SKM-1 (cell line): Measurements from ENCODE around the gene CFAP206.
"Not testable (repeated sequence)": the region's sequence is repeated elsewhere in the genome, so short reads cannot be mapped to it uniquely, and the experiment has no call there.

ENCODE experiments used
- DNase-seq: peaks from one replicate; lab custom pipeline; 2025; ENCODE audit not compliant: unreplicated experiment; lab: John Stamatoyannopoulos, UW

Gene CFAP206

DNA sequence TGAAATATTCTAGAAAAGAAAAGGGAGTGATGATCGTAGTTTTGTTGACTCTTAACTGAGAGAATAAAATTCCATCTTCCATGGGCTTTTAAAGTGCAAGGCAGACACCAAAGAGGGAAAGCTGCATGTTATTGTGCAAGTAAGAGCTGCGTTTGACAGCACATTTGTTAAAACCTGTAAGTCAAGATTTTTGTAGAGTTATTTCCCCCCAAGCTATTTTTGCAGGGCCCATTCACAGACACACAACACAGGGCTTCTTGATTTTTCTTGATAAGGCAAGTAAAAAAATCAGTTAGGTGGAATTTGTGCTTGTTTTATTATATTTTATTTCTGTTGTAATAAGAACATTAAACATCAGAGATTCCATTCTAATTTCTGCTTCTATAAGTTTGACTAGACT, 13.8 kb downstream of the CFAP206 start:
- no peak for DNase-seq

DNA sequence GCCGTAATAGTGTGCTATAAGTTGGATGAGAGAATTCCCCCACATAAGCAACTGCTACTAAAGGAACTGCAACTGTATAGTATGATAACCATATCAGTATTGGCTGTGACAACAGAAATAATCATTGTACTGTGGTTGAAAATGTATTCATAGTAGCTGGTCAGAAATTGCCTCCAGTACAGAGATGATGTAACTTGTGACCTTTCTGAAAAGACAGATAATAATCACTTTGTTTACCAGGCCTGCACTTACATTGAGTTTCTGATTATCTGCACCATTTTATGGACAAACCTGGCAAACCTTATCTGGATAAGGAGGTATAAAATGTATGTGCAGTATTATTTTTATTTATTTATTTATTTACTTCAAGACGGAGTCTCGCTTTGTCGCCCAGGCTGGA, 19.0 kb downstream of the CFAP206 start:
- no peak for DNase-seq

DNA sequence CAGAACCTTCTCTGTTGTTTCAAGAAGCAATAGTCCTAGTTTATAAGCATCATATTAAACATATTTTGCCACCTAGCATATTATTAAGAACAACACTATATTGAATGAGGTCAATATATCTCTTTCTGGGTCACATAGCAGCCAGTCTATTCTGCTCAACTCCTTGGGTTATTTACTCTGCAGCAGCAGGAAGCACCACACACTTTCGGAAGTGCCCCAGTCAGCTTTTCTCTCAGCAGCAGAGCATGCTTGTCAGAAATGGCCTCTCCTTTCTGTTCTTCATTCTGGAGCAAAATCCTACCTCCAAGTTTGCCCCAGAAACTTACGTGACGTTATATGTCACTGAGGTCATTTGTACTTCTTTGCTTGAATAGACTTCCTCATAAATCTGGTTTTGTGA, 22.7 kb downstream of the CFAP206 start:
- no peak for DNase-seq

DNA sequence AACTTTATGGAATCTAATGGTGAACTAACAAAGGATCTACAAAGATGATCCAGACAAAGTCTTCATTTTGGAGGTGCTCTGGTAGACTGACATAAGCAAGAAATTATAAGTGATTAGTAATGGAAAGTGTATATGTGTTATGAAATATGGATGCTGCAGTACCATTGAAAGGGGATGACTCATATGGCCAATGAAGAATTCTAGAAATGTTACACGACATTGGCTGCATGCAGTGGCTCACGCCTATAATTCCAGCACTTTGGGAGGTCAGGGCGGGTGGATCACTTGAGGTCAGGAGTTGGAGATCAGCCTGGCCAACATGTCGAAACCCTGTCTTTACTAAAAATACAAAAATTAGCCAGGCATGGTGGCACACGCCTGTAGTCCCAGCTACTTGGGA, 23.5 kb downstream of the CFAP206 start:
- DNase-seq: no peak

DNA sequence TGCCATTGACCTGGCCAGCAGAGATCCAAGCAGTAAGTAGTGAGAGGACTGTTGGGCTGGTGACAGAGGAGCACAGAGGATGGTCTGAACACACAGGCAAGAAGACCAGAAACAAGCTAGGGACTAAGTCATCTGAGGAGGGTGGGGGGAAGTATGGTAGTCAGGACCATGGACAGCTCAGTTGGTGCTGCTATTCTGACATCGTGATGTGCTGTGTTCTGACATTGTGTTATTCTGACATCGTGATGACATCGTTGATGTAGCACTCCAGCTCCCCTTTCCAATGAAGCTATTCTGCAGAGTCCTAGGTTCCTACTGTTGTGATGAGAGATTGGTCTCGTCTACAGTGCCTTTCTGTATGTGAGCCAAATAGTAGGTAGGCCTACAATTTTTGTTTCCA, 28.7 kb downstream of the CFAP206 start:
- peak; percentile 1 for DNase-seq

DNA sequence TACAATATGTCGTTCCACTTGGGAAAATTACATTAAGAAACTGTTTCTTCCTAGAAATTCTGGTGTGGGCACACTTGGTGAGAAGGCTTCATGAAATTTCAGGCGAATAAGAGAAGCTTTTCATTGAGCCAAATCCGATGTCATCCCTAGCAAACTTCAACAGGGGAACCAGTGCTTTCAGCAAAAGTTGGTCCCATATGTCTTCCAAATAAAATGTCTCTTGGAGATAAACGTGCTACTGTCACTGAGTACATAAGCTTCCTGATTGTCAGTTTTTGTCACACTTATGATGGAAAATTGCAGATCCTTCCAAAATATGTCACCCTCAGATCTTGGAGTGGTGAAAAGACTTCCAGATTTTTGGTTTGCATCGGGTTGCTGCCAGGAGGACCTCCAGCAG, 33.9 kb downstream of the CFAP206 start:
- no peak for DNase-seq

DNA sequence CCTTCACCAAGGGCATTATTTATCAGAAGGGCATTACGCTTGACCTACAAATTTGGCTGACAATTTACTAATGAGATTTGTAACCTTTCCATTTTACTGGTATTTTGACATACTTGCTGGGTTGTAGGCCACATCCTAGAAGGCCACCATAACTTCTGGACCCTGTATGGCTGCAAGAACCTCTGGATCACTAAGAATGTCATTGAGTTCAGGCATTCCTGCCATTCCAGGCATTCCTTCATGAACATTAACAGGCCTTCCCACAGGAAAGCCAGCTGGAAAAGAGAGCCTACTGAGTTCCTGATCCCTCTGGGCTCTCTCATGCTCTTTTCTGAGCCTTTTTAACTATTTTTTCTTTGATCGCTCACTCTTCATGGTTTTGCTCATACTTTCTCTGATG, 36.6 kb downstream of the CFAP206 start:
- no peak for DNase-seq

DNA sequence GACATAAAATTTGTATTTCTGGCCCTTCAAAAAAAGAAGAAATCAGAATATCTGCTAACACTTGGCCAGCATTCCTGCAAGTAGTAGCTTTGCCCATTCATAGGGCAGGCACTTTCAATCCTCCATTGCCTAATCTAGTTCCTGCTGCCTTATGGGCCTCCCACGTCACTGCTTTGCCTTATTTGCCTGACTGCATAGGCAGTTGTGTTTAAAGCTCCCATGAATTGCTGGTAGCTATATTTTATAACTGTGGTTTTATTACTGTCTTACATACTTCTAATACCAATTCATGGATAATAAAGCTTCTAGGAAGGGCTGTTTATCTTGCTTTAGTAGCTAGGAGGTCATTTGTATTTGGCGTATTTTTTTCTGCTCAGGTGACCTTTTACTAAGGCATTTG, 57.3 kb downstream of the CFAP206 start:
- no peak for DNase-seq

DNA sequence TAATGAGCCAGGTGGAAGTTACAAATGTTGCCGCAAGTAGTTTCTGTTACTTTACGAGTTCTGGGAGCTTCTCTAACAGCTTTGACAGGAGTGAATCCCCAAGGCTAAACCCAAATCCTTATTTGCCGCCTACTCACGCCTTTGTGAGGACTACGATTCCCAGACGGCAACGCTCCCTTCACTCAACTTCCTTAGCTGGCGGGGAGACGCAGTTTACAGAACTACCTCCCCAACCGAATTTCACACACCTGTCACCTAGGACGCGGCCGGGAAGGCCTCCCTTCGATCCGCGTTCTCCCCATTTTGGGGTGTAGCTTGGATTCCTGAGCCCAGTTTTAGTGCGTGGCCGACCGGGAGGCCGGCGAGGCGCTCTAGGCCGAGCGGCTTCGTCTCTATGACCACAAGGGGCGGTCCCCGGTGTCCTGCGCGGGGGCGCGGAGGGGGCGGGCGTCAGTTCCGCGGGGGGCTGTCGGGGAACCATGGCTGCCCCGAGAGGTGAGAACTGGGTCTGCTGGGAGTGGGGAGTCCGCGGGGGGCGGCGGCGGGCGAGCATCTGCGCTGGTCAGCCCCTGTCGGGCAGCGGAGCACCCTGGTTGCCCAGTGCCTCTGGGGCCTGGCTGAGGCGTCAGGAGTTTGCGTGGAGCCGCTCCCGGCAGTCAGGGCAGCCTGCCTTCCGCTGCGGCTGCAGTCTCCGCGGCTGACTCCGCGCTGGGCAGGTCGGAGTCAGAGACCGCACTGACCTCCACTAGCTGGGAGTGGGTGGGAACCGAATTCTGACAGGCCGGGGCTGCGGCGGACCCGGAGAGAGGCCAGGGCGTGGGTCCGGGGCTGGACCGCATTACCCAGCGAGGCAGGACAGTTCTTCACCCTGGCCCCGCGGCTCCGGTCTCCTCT, 65.0 kb downstream of the CFAP206 start, which contains the start of gene SLC35A1:
Gene SLC35A1, plus strand, starts transcription at position 450 of the 894 bp plus-strand sequence. Its CDS starts 30 bp downstream, at position 480.
- DNase-seq: peak; percentile 79

DNA sequence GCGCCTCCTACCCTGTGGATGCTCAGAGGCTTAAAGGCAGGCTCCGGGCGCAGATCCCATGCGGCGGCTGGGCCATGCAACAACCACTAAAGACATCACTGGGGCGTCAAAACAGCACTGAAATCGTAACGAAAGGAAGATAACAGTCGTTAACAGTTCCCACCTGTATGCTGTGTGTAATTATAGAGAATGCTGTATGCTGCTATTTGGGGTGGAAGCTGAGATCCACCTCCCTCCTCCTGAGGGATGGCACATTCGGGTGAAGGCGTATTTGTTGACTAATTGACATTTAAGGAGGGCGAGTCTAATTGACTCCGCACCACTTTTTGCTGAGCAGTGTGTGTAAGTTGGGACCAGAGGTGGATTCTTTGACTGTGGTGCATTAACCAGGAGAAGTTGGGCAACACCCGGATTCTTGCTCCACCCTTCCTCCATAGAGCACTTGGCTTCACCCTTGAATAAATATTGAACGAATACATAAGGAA, 65.7 kb downstream of the CFAP206 start:
- peak; percentile 10 for DNase-seq

DNA sequence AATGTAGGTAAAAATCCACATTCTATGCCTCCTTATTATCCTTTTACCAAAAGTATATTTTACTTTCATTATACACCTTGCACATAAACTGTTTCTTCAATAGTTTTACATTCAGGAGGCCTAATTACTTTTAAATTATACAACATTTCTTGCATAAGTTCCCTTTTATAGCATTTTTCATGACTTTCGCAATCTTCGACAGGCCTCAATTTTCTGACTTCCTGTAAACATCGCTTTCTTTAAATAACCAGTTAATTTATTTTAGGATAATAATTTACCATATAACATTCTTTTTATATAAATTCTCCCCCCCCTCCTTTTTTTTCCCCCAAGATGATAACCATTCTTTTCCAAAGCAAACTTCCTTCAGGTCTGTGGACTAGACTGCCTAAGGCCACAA, 74.2 kb downstream of the CFAP206 start:
- DNase-seq: peak; percentile 28

DNA sequence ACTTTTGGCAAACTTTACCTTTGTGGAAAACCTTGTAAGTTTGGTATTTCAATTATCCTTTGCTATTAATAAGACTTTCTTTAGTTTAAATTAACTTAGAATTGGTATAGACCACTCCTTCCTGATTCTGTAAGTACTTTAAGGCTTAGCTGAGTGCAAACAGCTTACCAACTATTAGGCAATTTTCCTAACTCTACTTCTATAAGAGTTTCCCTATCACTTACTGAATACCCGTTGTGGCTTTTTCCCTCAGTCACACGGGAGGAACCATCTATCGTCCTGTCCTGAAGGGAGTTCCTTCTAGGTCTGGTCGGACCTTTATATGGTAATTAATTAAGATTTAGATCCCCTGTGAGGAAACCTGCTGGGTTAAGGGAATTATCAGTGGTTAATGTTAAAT, 74.6 kb downstream of the CFAP206 start:
- DNase-seq: peak; percentile 78

DNA sequence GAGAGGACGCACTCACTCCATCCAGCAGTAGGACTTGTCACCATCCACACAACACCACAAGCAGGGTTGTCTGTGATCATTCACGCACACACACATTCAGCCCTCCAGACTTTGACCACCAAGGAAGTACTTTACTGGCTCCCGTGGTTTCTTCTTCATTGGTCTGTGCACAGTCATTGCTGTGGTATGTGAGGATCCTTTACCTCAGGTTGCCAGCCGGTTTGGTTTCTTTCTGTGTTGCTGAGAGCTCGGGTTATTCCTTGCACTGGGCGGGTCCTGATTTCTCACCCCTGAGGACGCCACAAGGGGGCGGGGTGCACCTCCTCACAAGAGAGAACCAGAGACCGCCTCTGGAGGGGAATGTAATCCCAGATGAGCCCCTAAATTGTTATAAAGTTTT, 76.2 kb downstream of the CFAP206 start:
- DNase-seq: peak; percentile 32

DNA sequence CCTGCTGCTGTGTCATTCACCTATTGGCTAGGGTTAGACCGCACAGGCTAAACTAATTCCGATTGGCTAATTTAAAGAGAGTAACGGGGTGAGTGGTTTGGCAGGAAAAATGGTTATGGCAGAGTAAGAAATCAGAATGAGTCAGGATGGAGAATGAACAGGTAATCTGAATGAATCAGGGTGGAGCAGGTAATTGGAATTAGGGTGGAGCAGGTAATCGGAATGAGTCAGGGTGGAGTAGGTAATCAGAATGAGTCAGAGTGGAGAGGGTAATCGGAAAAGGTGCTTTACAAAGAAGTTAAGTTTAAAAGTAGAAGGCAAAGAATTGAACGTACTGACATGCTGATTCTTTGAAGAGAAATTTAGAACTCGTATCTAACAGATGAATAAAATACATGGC, 76.7 kb downstream of the CFAP206 start:
- no peak for DNase-seq

DNA sequence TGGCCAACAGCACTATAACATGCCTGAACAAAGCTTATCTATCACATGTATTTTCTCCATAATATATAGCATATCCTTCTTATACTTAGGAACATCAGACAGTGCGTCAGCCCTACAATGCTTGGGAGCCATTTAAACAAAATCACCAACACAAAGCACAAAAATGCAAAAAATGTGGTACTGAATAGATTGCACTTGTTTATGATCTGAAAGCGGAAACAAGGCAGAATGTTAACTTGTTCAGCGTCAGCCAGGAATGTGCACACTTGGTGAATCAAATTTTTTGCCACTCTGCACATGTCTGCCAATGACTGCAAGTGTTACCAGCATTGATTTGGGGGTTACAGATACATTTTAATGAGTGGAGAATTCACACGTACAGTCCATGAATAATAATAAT, 79.8 kb downstream of the CFAP206 start:
- DNase-seq: no peak

DNA sequence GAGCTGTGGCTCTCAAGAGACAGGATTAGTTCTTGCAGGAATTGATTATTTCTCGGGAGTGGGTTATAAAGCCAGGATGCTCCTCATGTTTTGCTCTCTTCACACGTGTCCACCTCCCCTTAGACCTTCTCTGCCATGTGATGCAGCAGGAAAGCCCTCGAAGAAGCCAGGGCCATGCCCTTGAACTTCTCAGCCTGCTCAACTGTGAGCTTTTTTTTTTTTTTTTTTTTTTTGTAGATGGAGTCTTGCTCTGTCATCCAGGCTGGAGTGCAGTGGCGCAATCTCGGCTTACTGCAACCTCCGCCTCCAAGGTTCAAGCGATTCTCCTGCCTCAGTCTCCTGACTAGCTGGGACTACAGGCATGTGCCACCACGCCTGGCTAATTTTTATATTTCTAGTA, 81.6 kb downstream of the CFAP206 start:
- DNase-seq: not testable (repeated sequence)

DNA sequence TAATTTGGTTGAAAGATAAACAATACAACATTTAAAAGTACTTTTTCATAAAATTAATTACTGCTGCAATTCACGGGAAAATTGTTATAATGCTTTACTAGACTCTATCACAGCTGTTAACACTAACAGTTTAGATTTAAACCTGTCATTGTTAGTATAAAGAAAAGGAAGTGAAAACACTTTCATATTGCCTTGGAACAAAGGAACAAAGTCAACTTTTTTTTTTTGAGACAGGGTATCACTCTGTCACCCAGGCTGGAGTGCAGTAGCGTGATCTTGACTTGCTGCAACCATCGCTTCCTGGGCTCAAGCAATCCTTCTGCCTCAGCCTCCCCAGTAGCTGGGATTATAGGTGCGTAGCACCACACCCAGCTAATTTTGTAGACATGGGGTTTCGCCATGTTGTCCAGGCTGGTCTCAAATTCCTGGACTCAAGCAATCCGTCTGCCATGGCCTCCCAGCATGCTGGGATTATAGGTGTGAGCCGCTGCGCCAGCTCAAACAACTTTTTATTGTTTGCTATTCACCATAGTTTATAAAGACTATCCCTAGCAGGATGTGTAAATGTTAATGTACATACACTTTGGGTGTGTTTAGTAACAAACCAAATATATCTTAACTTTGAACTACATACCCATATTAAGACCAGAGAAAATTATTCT, 87.1 kb downstream of the CFAP206 start:
- no peak for DNase-seq

DNA sequence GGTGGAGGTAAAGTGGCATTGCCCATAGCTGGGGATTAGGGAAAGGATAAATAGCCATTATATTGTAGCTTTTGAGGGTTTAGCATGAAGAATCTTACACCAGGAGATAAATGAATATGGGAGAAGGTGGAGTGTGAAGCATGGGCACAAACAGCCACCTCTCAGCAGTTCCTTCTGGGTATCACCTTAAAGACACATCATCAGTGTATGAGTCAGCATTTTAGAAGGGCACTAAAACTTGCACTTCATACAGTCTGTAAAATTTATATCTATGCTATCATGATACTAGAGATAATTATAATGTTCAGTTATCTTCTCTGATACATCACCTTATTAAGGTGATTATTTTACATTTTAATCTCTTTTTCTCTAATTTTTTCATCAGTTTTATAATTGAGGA, 90.3 kb downstream of the CFAP206 start:
- DNase-seq: no peak

DNA sequence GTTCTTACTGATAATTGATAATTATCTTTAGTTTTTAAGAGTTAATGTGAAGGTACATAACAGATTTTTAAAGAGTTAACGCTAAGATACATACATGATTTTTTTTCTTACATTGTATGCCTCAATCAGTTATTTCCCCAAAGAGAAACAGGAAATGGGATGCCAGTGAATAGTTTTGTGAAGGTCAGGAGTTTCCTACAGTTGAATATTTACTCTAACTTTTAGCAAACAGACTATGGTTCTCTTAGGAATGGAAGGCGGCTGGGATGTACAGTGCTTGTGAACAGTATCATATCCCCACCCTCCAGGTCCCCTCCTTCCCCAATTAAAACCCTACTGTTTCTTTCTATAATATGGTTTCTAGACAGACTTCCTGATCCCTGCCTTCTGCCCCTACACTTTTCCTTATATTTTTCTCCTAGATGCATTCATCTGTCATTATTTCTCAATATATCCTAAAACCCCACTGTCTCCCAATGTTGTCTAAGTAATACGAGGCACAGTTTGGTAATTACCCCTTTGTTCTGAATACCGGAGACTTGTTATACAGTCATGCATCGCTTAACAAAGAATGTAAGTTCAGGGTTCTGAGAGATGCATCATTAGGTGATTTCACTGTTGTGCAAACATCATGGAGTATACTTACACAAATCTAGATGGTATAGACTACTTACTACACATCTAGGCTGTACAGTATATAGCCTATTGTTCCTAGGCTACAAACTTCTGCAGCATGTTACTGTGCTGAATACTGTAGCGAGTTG, 94.2 kb downstream of the CFAP206 start:
- no peak for DNase-seq

DNA sequence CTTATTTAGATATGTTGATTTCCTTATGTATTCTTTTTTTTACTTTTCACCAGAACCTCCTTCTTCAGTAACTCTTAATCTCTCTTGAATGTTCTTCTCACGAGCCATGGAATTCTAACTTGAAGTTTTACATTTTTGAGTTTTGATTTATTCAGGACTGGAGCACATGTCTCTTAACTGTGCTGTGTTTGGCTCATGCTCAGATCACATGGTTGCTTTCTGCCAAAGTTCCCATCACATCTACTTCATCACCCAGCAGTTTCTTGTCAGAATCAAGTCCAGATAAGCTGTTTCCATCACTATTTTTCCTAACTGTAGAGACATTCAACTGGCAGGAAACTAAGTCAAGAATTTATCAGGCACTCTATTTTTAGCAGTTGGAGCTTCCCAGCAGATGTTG, 96.7 kb downstream of the CFAP206 start:
- DNase-seq: no peak
